Bone marrow (tissue), 2 donors: ENCODE measurements around the gene FOCAD.
"Not testable (repeated sequence)": the region's sequence is repeated elsewhere in the genome, so short reads cannot be mapped to it uniquely, and the experiment has no call there.

ENCODE experiments used
- DNase-seq, 2 donors: peaks; one replicate each; lab custom pipeline; 2025; lab: John Stamatoyannopoulos, UW

FOCAD gene

GRCh38 chr9:20684035-20684874 lies at the start of gene FOCAD:
FOCAD (plus strand) TSS chr9:20684259; CDS start chr9:20715354, 31,095 bp downstream.
- peak; percentile 72 to 77 for DNase-seq

GRCh38 chr9:20634895-20635294 lies 49.2 kb upstream of the FOCAD start:
- no peak for DNase-seq

GRCh38 chr9:20636888-20637440 lies 47.1 kb upstream of the FOCAD start:
- DNase-seq = no peak

GRCh38 chr9:20640331-20641187 lies 43.5 kb upstream of the FOCAD start:
- no peak for DNase-seq

- DNase-seq = no peak
These were observed 42.0 kb upstream of the FOCAD start for GRCh38 chr9:20642045-20642444.

GRCh38 chr9:20643660-20644059 lies 40.4 kb upstream of the FOCAD start:
- DNase-seq = no peak

GRCh38 chr9:20646656-20647055 lies 37.4 kb upstream of the FOCAD start:
- no peak for DNase-seq

- no peak for DNase-seq
These were observed 34.7 kb upstream of the FOCAD start for GRCh38 chr9:20649381-20649780.

GRCh38 chr9:20650313-20650712 lies 33.7 kb upstream of the FOCAD start:
- no peak for DNase-seq

GRCh38 chr9:20650750-20651299 lies 33.2 kb upstream of the FOCAD start:
- DNase-seq = no peak

- DNase-seq = peak in 1 of 2 donors; percentile 64
These were observed 32.1 kb upstream of the FOCAD start for GRCh38 chr9:20651939-20652338.

- not testable (repeated sequence) for DNase-seq
These were observed 25.8 kb upstream of the FOCAD start for GRCh38 chr9:20658246-20658667.

GRCh38 chr9:20658677-20659473 lies 25.2 kb upstream of the FOCAD start:
- no peak for DNase-seq

GRCh38 chr9:20659474-20659967 lies 24.5 kb upstream of the FOCAD start:
- no peak for DNase-seq

GRCh38 chr9:20662156-20662555 lies 21.9 kb upstream of the FOCAD start:
- no peak for DNase-seq

GRCh38 chr9:20663133-20663532 lies 20.9 kb upstream of the FOCAD start:
- no peak for DNase-seq

- no peak for DNase-seq
These were observed 19.6 kb upstream of the FOCAD start for GRCh38 chr9:20664501-20664900.

- no peak for DNase-seq
These were observed 13.7 kb upstream of the FOCAD start for GRCh38 chr9:20670395-20670794.

- no peak for DNase-seq
These were observed 12.4 kb upstream of the FOCAD start for GRCh38 chr9:20671635-20672034.

- not testable (repeated sequence) for DNase-seq
These were observed 10.5 kb upstream of the FOCAD start for GRCh38 chr9:20673537-20673936.

GRCh38 chr9:20681467-20681866 lies 2.6 kb upstream of the FOCAD start:
- no peak for DNase-seq
